IMR-90 (cell line): ENCODE data around the gene USP5. TPM values are rescaled to one million over a fixed set of nuclear protein-coding genes. Genes with fewer than 3 reads are reported as not detected.

Source experiments
- ATAC-seq: fragments of 200-7000 bp; cut with Tn5 transposase; 2 replicates; pipeline ENCODE4 v1.9.1; 2020; ENCODE audit warnings: low read depth, mild to moderate bottlenecking, moderate library complexity
- BruUV-seq: library from RNA; stranded (reverse); fragments of 400-500 nt; replicated peaks from 2 replicates; lab custom pipeline; 2021; lab: Mats Ljungman, UMichigan
- CTCF ChIA-PET: fragments of 300-600 bp; formaldehyde crosslinking; extraction: SDS; loops from one replicate; lab custom pipeline; 2021; ENCODE audit warnings: antibody characterized with exemption; lab: Yijun Ruan, JAX
- POLR2A ChIA-PET: fragments of 300-600 bp; sonication (Branson Sonifier 250); formaldehyde crosslinking; loops from one replicate; lab custom pipeline; 2022; ENCODE audit warnings: antibody characterized with exemption; ENCODE audit not compliant: unreplicated experiment; lab: Charles Lee
- DNase-seq: peaks from one replicate; pipeline ENCODE4 v3.0.0; 2013
- H2AFZ ChIP-seq: replicated peaks from 2 replicates; pipeline ENCODE3; 2013; ENCODE audit warnings: low read length, mild to moderate bottlenecking; ENCODE audit not compliant: poor library complexity
- H2AK5ac ChIP-seq: 2 replicates; pipeline ENCODE4 v1.6.1; 2013; ENCODE audit warnings: low read depth, low read length, inconsistent platforms
- H2AK9ac ChIP-seq: replicated peaks from 2 replicates; pipeline ENCODE3; 2013; ENCODE audit warnings: mild to moderate bottlenecking, low read depth, low read length, moderate library complexity; ENCODE audit not compliant: poor library complexity
- H2BK120ac ChIP-seq: 2 replicates; pipeline ENCODE4 v1.6.1; 2013; ENCODE audit warnings: low read depth, low read length, inconsistent platforms
- H2BK15ac ChIP-seq: 3 replicates; pipeline ENCODE4 v1.6.1; 2013; ENCODE audit warnings: low read depth, low read length, inconsistent platforms
- H2BK20ac ChIP-seq: 2 replicates; pipeline ENCODE4 v1.6.1; 2013; ENCODE audit warnings: low read depth, mild to moderate bottlenecking, inconsistent platforms, low read length, moderate library complexity
- H2BK5ac ChIP-seq: 2 replicates; pipeline ENCODE4 v1.6.1; 2013; ENCODE audit warnings: mild to moderate bottlenecking, low read depth, low read length, inconsistent platforms; ENCODE audit not compliant: poor library complexity, severe bottlenecking
- H3K14ac ChIP-seq: replicated peaks from 2 replicates; pipeline ENCODE4 v1.6.1; 2013; ENCODE audit warnings: low read depth, low read length, inconsistent platforms
- H3K18ac ChIP-seq: 2 replicates; pipeline ENCODE4 v1.6.1; 2013; ENCODE audit warnings: low read depth, low read length, control low read depth
- H3K23ac ChIP-seq: 2 replicates; pipeline ENCODE4 v1.6.1; 2013; ENCODE audit warnings: low read depth, low read length, inconsistent platforms
- H3K27ac ChIP-seq: 2 replicates; pipeline ENCODE4 v1.5.1; 2013; ENCODE audit warnings: mild to moderate bottlenecking, control low read depth, low read length; ENCODE audit not compliant: insufficient read depth
- H3K27me3 ChIP-seq: 2 replicates; pipeline ENCODE4 v1.6.1; 2013; ENCODE audit warnings: low read length; ENCODE audit not compliant: control insufficient read depth, insufficient read depth
- H3K36me3 ChIP-seq: 2 replicates; pipeline ENCODE4 v1.6.1; 2013; ENCODE audit warnings: low read length, mixed read lengths; ENCODE audit not compliant: control insufficient read depth, insufficient read depth
- H3K4ac ChIP-seq: 2 replicates; pipeline ENCODE4 v1.6.1; 2013; ENCODE audit warnings: low read depth, low read length, inconsistent platforms
- H3K4me1 ChIP-seq: 2 replicates; pipeline ENCODE4 v1.6.1; 2013; ENCODE audit warnings: low read length, mixed read lengths; ENCODE audit not compliant: control insufficient read depth, insufficient read depth
- H3K4me2 ChIP-seq: 2 replicates; pipeline ENCODE4 v1.6.1; 2013; ENCODE audit warnings: low read depth, mild to moderate bottlenecking, control low read depth, low read length, moderate library complexity
- H3K4me3 ChIP-seq: 2 replicates; pipeline ENCODE4 v1.5.1; 2013; ENCODE audit warnings: low read depth, mild to moderate bottlenecking, control low read depth, low read length, moderate library complexity; ENCODE audit not compliant: insufficient read depth
- H3K56ac ChIP-seq: 2 replicates; pipeline ENCODE4 v1.6.1; 2013; ENCODE audit warnings: low read length, inconsistent platforms; ENCODE audit not compliant: insufficient read depth; ENCODE audit errors: extremely low read depth
- H3K79me1 ChIP-seq, 2 experiments: 2 replicates each; pipeline ENCODE4 v1.6.1; 2013; ENCODE audit warnings: low read length in 2 of 2, inconsistent platforms in 1 of 2, low read depth in 1 of 2
- H3K9ac ChIP-seq: 2 replicates; pipeline ENCODE4 v1.6.1; 2013; ENCODE audit warnings: low read depth, low read length, control low read depth
- H3K9me1 ChIP-seq: 2 replicates; pipeline ENCODE4 v1.6.1; 2013; ENCODE audit warnings: low read length, inconsistent platforms; ENCODE audit not compliant: insufficient read depth
- H3K9me3 ChIP-seq: 2 replicates; pipeline ENCODE4 v1.6.1; 2013; ENCODE audit warnings: low read length; ENCODE audit not compliant: control insufficient read depth, insufficient read depth
- H4K20me1 ChIP-seq: 2 replicates; pipeline ENCODE4 v1.6.1; 2013; ENCODE audit warnings: low read length, inconsistent platforms; ENCODE audit not compliant: insufficient read depth
- H4K5ac ChIP-seq: 2 replicates; pipeline ENCODE4 v1.6.1; 2013; ENCODE audit warnings: mild to moderate bottlenecking, low read depth, low read length, control low read depth
- H4K8ac ChIP-seq, 2 experiments: 2 replicates each; pipeline ENCODE4 v1.6.1; 2013; ENCODE audit warnings: low read depth in 2 of 2, low read length in 2 of 2, control low read depth in 1 of 2, inconsistent platforms in 1 of 2
- H4K91ac ChIP-seq: 2 replicates; pipeline ENCODE4 v1.6.1; 2013; ENCODE audit warnings: low read depth, low read length, inconsistent platforms; ENCODE audit not compliant: insufficient read depth
- BHLHE40 ChIP-seq: fragments of 150-350 bp; IDR thresholded peaks from 2 replicates; pipeline ENCODE4 v1.6.1; 2016; ENCODE audit warnings: mild to moderate bottlenecking, low read depth, low read length
- CEBPB ChIP-seq: IDR thresholded peaks from 2 replicates; pipeline ENCODE4 v1.6.1; 2012; ENCODE audit warnings: low read depth, low read length, improper control_type of control experiment
- CHD1 ChIP-seq: IDR thresholded peaks from 2 replicates; pipeline ENCODE4 v1.6.1; 2012; ENCODE audit warnings: low read depth, low read length, improper control_type of control experiment
- FOS ChIP-seq: fragments of 150-350 bp; IDR thresholded peaks from 2 replicates; pipeline ENCODE4 v1.6.1; 2016; ENCODE audit warnings: low read depth, low read length
- MAFK ChIP-seq: IDR thresholded peaks from 2 replicates; pipeline ENCODE4 v1.6.1; 2012; ENCODE audit warnings: low read depth, low read length, improper control_type of control experiment
- MAZ ChIP-seq: IDR thresholded peaks from 2 replicates; pipeline ENCODE4 v1.6.1; 2012; ENCODE audit warnings: low read depth, mild to moderate bottlenecking, low read length, improper control_type of control experiment, moderate library complexity, borderline replicate concordance
- MXI1 ChIP-seq: IDR thresholded peaks from 2 replicates; pipeline ENCODE4 v1.6.1; 2012; ENCODE audit warnings: low read depth, mild to moderate bottlenecking, low read length, moderate library complexity, borderline replicate concordance
- NFE2L2 ChIP-seq: fragments of 150-350 bp; IDR thresholded peaks from 2 replicates; pipeline ENCODE4 v1.6.1; 2016; ENCODE audit warnings: low read depth, mild to moderate bottlenecking, low read length
- POLR2A ChIP-seq: IDR thresholded peaks from 2 replicates; pipeline ENCODE4 v1.6.1; 2012; ENCODE audit warnings: mild to moderate bottlenecking, low read depth, low read length
- RAD21 ChIP-seq: IDR thresholded peaks from 2 replicates; pipeline ENCODE4 v1.6.1; 2012; ENCODE audit warnings: low read length, improper control_type of control experiment
- RCOR1 ChIP-seq: IDR thresholded peaks from 2 replicates; pipeline ENCODE4 v1.6.1; 2012; ENCODE audit warnings: mild to moderate bottlenecking, low read length, improper control_type of control experiment; ENCODE audit not compliant: insufficient replicate concordance
- RFX5 ChIP-seq: IDR thresholded peaks from 2 replicates; pipeline ENCODE4 v1.8.0; 2012; ENCODE audit warnings: low read depth, mild to moderate bottlenecking, low read length, moderate library complexity
- SMC3 ChIP-seq: fragments of 150-350 bp; IDR thresholded peaks from 2 replicates; pipeline ENCODE4 v1.6.1; 2016; ENCODE audit warnings: low read depth, mild to moderate bottlenecking, antibody characterized with exemption, low read length, moderate library complexity
- WGBS, 2 experiments: methylation state at CpG; one replicate each; pipeline versions ENCODE4 v1.1.5 to v1.1.7; 2013; ENCODE audit warnings: missing lambda C conversion rate in 2 of 2; ENCODE audit not compliant: insufficient read length in 1 of 2; ENCODE audit errors: extremely low coverage in 2 of 2; 5-methylcytosine and 5-hydroxymethylcytosine counted together
- dilution Hi-C: fragments of 300-500 bp; cut with HindIII; formaldehyde crosslinking; loops from one replicate; pipeline ENCODE4 v1.14.3; 2018; ENCODE audit warnings: low sequenced_read_pairs; ENCODE audit not compliant: unreplicated experiment
- in situ Hi-C: fragments of 300-500 bp; cut with MboI; formaldehyde crosslinking; loops from 3 replicates; pipeline ENCODE4 v1.14.3; 2019; ENCODE audit warnings: low sequenced_read_pairs, inconsistent platforms, mixed read lengths
- intact Hi-C: fragments of 100-400 bp; cut with micrococcal nuclease; formaldehyde crosslinking; loops from 2 replicates; pipeline ENCODE4 v1.10.0; 2022
- polyA plus RNA-seq, 3 experiments: library from polyadenylated mRNA; depleted of rRNA; stranded (reverse); fragments of >200 nt; gene quantifications; 2 replicates each; pipeline ENCODE4 v1.2.3, GENCODE V29; 2012; ENCODE audit warnings: low replicate concordance in 1 of 3
- total RNA-seq: library from RNA; depleted of rRNA; stranded (reverse); fragments of >200 nt; gene quantifications from 2 replicates; pipeline ENCODE4 v1.2.3, GENCODE V29; 2012
- TF ChIP-seq, protein P1 (sequence below): fragments of 150-350 bp; IDR thresholded peaks from 2 replicates; pipeline ENCODE4 v1.6.1; 2017; ENCODE audit warnings: mild to moderate bottlenecking, antibody characterized with exemption, low read length, low read depth
- TF ChIP-seq, protein P2 (sequence below): conservative IDR thresholded peaks from 2 replicates; pipeline ENCODE4 v1.5.1; 2012; ENCODE audit warnings: mild to moderate bottlenecking, low read depth, low read length, improper control_type of control experiment
- TF ChIP-seq, protein P3 (sequence below): fragments of 150-350 bp; IDR thresholded peaks from 2 replicates; pipeline ENCODE4 v1.6.1; 2016; ENCODE audit warnings: low read depth, mild to moderate bottlenecking, low read length, moderate library complexity, borderline replicate concordance

The USP5 gene
- total and polyA plus RNA-seq, 2 of the 4 experiments (the other 2 are of a cell fraction): 69.7 to 125 TPM

DNA sequence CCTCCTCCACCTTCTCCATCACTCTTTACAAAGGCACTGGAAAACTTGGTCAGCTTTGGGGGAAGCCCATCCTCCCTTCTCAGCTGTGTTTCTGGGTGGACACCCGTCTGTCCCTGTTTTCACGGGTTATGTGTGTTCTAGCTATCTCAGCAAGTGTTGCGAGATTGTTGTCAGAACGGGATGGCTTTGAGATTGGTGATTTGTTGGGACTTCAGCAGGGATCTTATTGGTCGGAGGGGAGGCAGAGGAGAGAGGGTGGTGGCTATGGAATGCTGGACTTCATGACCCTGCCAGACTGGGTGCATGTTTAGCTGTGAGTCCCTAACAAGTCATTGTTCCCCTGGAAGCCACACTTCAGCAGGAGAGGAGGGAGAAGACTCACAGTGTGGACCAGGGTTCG is 2.1 kb downstream of the USP5 start:
- Histone ChIP-seq H3K9me1 (no peaks in the 10 kb centered on the region), H3K4ac (peak overlapping the region; percentile 25; the same call in 1 of the 2 replicates), H2BK15ac (no peak overlapping the region), H4K8ac (0 out of 4 replicates have a peak overlapping the region, but pooled peaks of 1 of the 2 experiments have one; percentile 0), H3K27me3 (no peaks in the 10 kb centered on the region), H3K79me1 (peaks cover 20 to 45% of the 10 kb centered on the region in 2 experiments), H3K4me3 (no peak overlapping the region), H3K56ac (no peak overlapping the region), H2BK5ac (no peak overlapping the region), H2AK5ac (peak overlapping the region; percentile 3; the same call in 1 of the 2 replicates), H3K18ac (no peak overlapping the region), H2AFZ (no peak overlapping the region), H3K4me2 (no peak overlapping the region), H2AK9ac (peak overlapping the region; percentile 63), H2BK20ac (no peak overlapping the region), H4K91ac (no peak overlapping the region), H2BK120ac (no peak overlapping the region), H4K5ac (no peak overlapping the region), H4K20me1 (peaks cover 15% of the 10 kb centered on the region), H3K9ac (no peak overlapping the region), H3K14ac (no peak overlapping the region), H3K36me3 (peaks cover 40% of the 10 kb centered on the region), H3K4me1 (peaks cover 5% of the 10 kb centered on the region), H3K23ac (peak overlapping the region; percentile 53; the same call in 1 of the 2 replicates), H3K9me3 (no peaks in the 10 kb centered on the region), H3K27ac (no peak overlapping the region)
- ChIA-PET CTCF (interaction anchor here (3.3 kb wide), 1 partner anchor 19 kb away, joined by 10 read pairs; the partner anchor contains the start of gene SPSB2), POLR2A (no interaction called here)
- DNase-seq: no peak
- BruUV-seq: no TSS peak
- 91% methylated on average over 5 of the region's 6 CpGs; no CpG with 5 or more reads in 1 of the 2 experiments for WGBS, 2 experiments
- no peak for ATAC-seq
- intact Hi-C loops: no loop called here
- in situ Hi-C loops: no loop called here
- TF ChIP-seq BHLHE40 (no peak), CHD1 (no peak), RFX5 (no peak), MAZ (no peak), FOS (no peak), CEBPB (no peak), NFE2L2 (no peak), MAFK (no peak), POLR2A (no peak), RCOR1 (no peak), RAD21 (no peak), SMC3 (no peak), MXI1 (no peak)
- TF ChIP-seq, protein P1, sequence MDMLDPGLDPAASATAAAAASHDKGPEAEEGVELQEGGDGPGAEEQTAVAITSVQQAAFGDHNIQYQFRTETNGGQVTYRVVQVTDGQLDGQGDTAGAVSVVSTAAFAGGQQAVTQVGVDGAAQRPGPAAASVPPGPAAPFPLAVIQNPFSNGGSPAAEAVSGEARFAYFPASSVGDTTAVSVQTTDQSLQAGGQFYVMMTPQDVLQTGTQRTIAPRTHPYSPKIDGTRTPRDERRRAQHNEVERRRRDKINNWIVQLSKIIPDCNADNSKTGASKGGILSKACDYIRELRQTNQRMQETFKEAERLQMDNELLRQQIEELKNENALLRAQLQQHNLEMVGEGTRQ: no peak
- TF ChIP-seq, protein P2, sequence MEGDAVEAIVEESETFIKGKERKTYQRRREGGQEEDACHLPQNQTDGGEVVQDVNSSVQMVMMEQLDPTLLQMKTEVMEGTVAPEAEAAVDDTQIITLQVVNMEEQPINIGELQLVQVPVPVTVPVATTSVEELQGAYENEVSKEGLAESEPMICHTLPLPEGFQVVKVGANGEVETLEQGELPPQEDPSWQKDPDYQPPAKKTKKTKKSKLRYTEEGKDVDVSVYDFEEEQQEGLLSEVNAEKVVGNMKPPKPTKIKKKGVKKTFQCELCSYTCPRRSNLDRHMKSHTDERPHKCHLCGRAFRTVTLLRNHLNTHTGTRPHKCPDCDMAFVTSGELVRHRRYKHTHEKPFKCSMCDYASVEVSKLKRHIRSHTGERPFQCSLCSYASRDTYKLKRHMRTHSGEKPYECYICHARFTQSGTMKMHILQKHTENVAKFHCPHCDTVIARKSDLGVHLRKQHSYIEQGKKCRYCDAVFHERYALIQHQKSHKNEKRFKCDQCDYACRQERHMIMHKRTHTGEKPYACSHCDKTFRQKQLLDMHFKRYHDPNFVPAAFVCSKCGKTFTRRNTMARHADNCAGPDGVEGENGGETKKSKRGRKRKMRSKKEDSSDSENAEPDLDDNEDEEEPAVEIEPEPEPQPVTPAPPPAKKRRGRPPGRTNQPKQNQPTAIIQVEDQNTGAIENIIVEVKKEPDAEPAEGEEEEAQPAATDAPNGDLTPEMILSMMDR: no peak
- TF ChIP-seq, protein P3, sequence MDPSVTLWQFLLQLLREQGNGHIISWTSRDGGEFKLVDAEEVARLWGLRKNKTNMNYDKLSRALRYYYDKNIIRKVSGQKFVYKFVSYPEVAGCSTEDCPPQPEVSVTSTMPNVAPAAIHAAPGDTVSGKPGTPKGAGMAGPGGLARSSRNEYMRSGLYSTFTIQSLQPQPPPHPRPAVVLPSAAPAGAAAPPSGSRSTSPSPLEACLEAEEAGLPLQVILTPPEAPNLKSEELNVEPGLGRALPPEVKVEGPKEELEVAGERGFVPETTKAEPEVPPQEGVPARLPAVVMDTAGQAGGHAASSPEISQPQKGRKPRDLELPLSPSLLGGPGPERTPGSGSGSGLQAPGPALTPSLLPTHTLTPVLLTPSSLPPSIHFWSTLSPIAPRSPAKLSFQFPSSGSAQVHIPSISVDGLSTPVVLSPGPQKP: no peak
- dilution Hi-C loops: no loop called here
